GM19099 (cell line): ENCODE measurements around the gene MTPN.

ENCODE experiments used
- POLR2A ChIP-seq: IDR thresholded peaks from 3 replicates; pipeline ENCODE4 v1.6.1; 2011; ENCODE audit warnings: low read depth; ENCODE audit not compliant: insufficient read length; ENCODE audit errors: extremely low read depth

Gene MTPN

GRCh38 chr7:135966341-135967043 lies 10.7 kb downstream of the MTPN start:
- TF ChIP-seq POLR2A = no peak

DNA sequence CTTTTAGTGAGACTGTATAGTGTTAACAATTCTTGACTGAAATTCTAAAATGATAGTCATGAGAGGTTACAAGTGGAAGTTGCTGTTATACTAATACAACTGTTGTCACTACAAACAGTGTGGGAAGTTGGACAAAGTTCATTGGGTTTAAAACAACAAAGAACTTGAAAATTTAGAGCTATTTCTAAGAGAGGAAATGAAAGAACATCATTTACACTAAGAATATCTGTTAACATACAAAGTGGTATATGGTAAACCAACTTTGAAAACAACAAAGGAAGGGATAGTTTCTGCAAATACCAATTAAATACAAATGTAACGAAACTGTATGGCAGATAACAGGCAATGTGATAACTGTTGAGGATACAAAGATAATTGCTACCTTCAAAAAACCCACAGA lies 11.6 kb downstream of the MTPN start:
- TF ChIP-seq POLR2A = no peak

DNA sequence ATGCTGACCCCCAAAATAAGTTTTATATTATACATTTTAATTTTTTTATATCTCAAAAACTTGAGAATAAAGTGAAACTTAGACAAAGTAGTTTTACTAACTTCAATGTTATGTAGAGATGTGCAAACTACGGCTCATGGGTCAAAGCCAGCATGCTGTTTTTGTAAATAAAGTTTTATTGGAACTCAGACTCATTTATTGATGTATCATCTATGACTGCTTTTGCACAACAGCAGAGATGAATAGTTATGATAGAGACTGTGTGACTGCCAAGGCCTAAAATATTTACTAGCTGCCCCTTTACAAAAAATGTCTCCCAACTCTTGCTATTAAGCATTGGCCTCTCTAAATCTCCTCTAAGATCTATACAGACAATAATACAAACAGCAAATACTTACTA lies 12.4 kb downstream of the MTPN start:
- no peak for TF ChIP-seq POLR2A

DNA sequence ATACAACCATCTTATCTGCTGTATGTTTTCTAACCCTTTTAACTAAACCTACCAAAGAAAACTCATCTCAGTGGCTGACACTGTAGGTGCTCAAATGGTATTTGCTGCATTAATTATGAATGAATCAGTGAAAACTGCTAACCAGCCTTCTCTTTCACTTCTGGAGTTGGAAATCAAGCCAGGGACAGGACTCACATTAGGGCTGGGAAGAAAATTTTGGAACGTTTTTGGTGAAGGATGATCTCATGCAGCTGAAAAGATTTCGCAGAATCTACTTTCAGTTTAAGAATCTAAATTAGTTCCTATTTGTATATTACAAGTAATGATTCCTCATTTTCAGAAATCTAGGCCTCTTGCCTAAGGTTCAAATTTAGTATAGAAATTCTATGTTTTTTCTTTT lies 12.9 kb downstream of the MTPN start:
- no peak for TF ChIP-seq POLR2A

DNA sequence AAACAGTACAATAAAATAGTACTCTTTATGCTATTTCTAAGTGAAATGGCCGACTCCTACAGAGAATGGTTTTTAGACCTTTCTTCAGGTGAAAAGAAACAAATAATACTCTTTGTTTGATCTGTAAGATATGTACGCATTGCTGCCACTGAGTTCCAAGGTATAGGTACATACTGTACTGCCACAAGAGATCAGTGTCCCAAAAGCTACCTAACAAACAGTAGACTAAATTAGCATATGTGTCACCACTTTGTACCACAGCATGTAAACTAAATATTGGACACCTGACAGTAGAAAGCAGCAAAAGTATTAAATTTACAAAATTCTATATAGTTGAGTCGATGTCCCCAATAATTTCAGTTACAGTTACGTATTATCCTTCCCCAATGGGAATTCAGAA lies 14.4 kb downstream of the MTPN start:
- TF ChIP-seq POLR2A = no peak

- TF ChIP-seq POLR2A = no peak
Measured at GRCh38 chr7:135960709-135961451, 16.3 kb downstream of the MTPN start.

DNA sequence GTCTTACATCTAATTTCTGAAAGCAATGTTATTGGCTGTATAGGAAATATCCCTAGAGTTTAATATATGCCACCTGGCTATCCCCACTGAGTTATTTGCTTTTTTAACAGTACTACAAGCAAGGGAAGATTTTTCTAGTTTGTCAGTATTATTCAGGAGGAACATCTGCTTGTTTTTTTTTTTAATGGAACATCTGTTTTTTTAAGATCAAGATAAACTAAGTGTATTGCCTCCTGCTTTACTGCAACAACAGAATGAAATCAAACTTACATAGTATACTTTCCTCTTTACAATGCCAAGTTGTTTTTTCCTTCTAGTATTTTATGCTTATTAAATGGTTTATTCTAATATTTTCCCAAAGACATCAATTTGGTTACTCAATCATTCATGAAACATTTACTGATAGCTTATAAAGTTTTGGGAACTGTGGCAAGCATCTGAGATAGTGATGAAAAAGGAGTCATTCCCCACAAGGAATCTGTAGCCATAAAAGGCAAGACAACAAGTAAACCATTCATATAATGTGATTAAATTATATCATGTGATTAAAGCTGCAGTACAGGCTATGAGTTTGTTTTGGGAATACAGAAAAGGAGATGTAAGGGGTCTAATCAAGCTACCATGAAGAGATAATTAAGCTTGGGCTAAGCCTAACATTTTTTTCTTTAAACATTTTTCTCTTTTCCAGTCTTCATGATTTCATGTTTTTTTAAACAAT lies 17.4 kb downstream of the MTPN start:
- no peak for TF ChIP-seq POLR2A

GRCh38 chr7:135958173-135958572 lies 19.0 kb downstream of the MTPN start:
- TF ChIP-seq POLR2A = no peak

- no peak for TF ChIP-seq POLR2A
Measured at GRCh38 chr7:135957627-135958026, 19.5 kb downstream of the MTPN start.

DNA sequence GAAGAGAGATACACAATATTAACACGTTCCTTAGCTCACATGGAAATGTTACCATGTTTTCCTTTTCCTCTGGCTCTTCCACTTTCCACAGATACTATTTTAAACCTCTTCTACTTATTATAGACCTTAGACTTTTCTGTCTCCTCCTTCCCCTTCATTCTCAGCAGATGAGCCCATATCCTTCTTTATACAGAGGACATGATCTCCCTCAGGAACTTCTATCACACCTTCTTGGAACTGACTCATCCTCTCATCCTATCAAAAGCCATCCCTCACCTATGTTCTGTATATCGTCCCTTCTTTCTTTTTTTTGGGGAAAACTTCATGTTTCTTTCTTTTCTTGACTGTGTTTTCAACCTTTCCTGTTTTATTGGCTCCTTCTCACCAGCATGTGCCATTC lies 20.8 kb downstream of the MTPN start:
- no peak for TF ChIP-seq POLR2A

DNA sequence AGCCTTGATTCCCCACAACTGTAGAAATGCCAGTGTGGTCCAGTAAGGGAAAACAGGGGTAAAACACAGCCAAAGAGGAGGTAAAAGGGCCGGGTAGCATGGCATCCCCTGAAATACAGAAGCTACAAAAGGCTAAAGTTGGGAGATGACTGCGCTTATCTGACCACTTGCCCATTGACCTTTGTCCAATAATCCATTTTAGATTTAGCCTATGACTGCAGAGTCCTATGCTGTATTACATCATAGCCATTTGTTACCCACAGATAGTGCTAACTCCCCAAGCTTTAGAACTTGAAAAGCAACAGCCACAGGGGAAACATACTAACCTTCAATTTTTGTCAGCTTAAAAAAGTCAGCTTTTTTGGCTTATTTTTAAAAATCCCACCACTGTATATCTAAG lies 26.2 kb downstream of the MTPN start:
- TF ChIP-seq POLR2A = no peak

- TF ChIP-seq POLR2A = no peak
Measured at GRCh38 chr7:135950429-135950828, 26.7 kb downstream of the MTPN start.

DNA sequence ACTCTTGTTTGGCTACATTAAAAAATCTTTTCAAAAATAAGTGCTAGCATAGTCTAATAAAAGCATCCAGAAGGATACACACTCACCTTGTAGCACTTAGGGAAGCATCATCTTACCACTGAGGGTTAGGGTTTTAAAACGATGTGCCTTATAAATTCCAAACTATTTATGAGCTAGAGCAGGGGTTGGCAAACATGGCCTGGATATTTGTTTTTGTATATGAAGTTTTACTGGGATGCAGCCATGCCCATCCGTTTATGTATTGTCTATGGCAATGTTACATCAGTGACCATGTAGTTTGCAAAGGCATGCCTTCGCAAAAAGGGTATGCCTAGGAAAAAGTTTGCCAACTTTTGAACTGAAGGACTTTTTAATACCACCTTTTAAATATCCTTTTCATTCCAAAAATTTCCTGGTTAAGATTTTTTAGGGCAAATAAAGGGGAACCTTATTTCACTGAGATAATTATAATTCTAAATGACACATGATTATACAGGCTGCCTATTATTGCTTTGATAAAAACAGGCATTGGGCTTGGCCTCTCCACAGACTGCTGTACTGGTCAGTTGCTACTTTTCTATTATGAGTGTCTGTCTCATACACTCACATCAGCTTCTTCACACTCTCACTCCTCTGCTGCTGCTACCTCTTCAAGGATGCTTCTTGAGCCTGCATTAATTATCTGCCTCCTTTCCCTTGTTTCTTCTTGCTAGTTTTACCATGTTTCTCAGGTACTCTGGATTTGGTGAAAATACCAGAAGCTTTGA lies 30.7 kb downstream of the MTPN start:
- TF ChIP-seq POLR2A = no peak

DNA sequence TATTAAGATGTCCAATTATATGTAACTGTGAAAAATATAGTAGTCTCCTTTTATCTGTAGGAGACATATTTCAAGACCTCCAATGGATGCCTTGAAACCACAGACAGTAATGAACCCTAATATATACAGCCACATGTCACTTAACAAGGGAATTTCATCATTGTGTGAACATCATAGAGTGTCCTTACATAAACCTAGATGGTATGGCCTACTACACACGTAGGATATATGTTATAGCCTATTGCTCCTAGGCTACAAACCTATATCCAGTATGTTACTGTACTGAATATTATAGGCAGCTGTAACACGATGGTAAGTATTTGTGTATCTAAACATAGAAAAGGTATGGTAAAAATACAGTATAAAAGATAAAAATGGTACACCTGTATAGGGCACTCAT lies 32.4 kb downstream of the MTPN start:
- TF ChIP-seq POLR2A = no peak
